NCI-H1436 treated with DMSO at 0.1 percent for 48 hours (cell line): ENCODE results near the gene MYL6.
"Not testable (repeated sequence)": the region's sequence is repeated elsewhere in the genome, so short reads cannot be mapped to it uniquely, and the experiment has no call there.

Experiments
- DNase-seq: peaks from one replicate; lab custom pipeline; 2025; lab: John Stamatoyannopoulos, UW

MYL6 gene

GRCh38 chr12:56158029-56158925 is at the start of gene MYL6:
Gene MYL6 (plus strand): TSS chr12:56158359. CDS start chr12:56158402, 43 bp downstream.
- peak; percentile 94 for DNase-seq

GRCh38 chr12:56110571-56110970 is 47.6 kb upstream of the MYL6 start:
- no peak for DNase-seq

GRCh38 chr12:56114084-56114483 is 44.1 kb upstream of the MYL6 start:
- no peak for DNase-seq

GRCh38 chr12:56115329-56115728 is 42.8 kb upstream of the MYL6 start:
- DNase-seq, result no peak

- DNase-seq, result peak; percentile 86
These were observed 41.7 kb upstream of the MYL6 start, which contains the start of gene RPL41 for GRCh38 chr12:56116267-56117081. Gene RPL41 (plus strand): TSS chr12:56116633.

- DNase-seq, result not testable (repeated sequence)
These were observed 41.0 kb upstream of the MYL6 start for GRCh38 chr12:56117082-56117706.

GRCh38 chr12:56117778-56118687 is 40.1 kb upstream of the MYL6 start, which contains the start of gene ZC3H10:
Gene ZC3H10 (plus strand): TSS chr12:56118266. CDS start chr12:56120563, 2,297 bp downstream.
- peak; percentile 95 for DNase-seq

GRCh38 chr12:56118688-56119357 is 39.3 kb upstream of the MYL6 start:
- DNase-seq, result no peak

- DNase-seq, result no peak
These were observed 38.8 kb upstream of the MYL6 start for GRCh38 chr12:56119361-56119796.

GRCh38 chr12:56120158-56120846 is 37.9 kb upstream of the MYL6 start:
- no peak for DNase-seq

- DNase-seq, result no peak
These were observed 36.8 kb upstream of the MYL6 start for GRCh38 chr12:56121204-56121870.

- no peak for DNase-seq
These were observed 35.5 kb upstream of the MYL6 start for GRCh38 chr12:56122637-56123036.

GRCh38 chr12:56124133-56124532 is 34.0 kb upstream of the MYL6 start:
- DNase-seq, result no peak

GRCh38 chr12:56126732-56127239 is 31.4 kb upstream of the MYL6 start:
- DNase-seq, result no peak

- no peak for DNase-seq
These were observed 30.7 kb upstream of the MYL6 start for GRCh38 chr12:56127485-56127887.

- peak; percentile 98 for DNase-seq
These were observed 30.1 kb upstream of the MYL6 start, which contains the start of gene ESYT1 for GRCh38 chr12:56127888-56128669. Gene ESYT1 (plus strand): TSS chr12:56128267. CDS start chr12:56128320, 53 bp downstream.

- no peak for DNase-seq
These were observed 29.4 kb upstream of the MYL6 start for GRCh38 chr12:56128670-56129205.
